HG03521 (cell line): Measurements from ENCODE around the gene ULK3.

Experiments used
- ATAC-seq: cut with Tn5 transposase; IDR thresholded peaks from one replicate; pipeline ENCODE4 v1.9.1; 2021; ENCODE audit warnings: mild to moderate bottlenecking, moderate library complexity; ENCODE audit not compliant: unreplicated experiment

The ULK3 gene

GRCh38 chr15:74868059-74868458 lies 25.1 kb upstream of the ULK3 start:
- ATAC-seq: no peak

- no peak for ATAC-seq
These were observed 24.6 kb upstream of the ULK3 start for GRCh38 chr15:74867466-74868038.

GRCh38 chr15:74866090-74866489 lies 23.1 kb upstream of the ULK3 start:
- ATAC-seq: no peak

GRCh38 chr15:74865316-74865715 lies 22.4 kb upstream of the ULK3 start:
- no peak for ATAC-seq

GRCh38 chr15:74864296-74864695 lies 21.3 kb upstream of the ULK3 start:
- no peak for ATAC-seq

GRCh38 chr15:74863239-74864056 lies 20.5 kb upstream of the ULK3 start:
- ATAC-seq: no peak

- ATAC-seq: no peak
These were observed 15.4 kb upstream of the ULK3 start for GRCh38 chr15:74858369-74858740.

- ATAC-seq: no peak
These were observed 14.9 kb upstream of the ULK3 start for GRCh38 chr15:74857671-74858368.

GRCh38 chr15:74857082-74857655 lies 14.2 kb upstream of the ULK3 start:
- peak; percentile 63 for ATAC-seq

GRCh38 chr15:74856537-74856936 lies 13.6 kb upstream of the ULK3 start:
- no peak for ATAC-seq

- ATAC-seq: no peak
These were observed 12.9 kb upstream of the ULK3 start for GRCh38 chr15:74855857-74856256.

- ATAC-seq: no peak
These were observed 11.6 kb upstream of the ULK3 start for GRCh38 chr15:74854453-74855022.

- ATAC-seq: no peak
These were observed 9.0 kb upstream of the ULK3 start for GRCh38 chr15:74851960-74852359.

GRCh38 chr15:74850393-74850792 lies 7.4 kb upstream of the ULK3 start:
- ATAC-seq: no peak

GRCh38 chr15:74847432-74847831 lies 4.5 kb upstream of the ULK3 start:
- ATAC-seq: no peak

GRCh38 chr15:74845581-74845980 lies 2.6 kb upstream of the ULK3 start:
- ATAC-seq: no peak

GRCh38 chr15:74845208-74845568 lies 2.2 kb upstream of the ULK3 start:
- no peak for ATAC-seq

GRCh38 chr15:74844319-74845207 lies 1.6 kb upstream of the ULK3 start:
- no peak for ATAC-seq

GRCh38 chr15:74843891-74844299 lies 939 bp upstream of the ULK3 start:
- ATAC-seq: no peak

GRCh38 chr15:74843445-74843828 lies 481 bp upstream of the ULK3 start:
- ATAC-seq: no peak
